Keratinocyte (primary cell): ENCODE data around the gene HINT2.

ENCODE experiments used
- CTCF ChIP-seq, 3 experiments: IDR thresholded peaks in 1 of 3; conservative IDR thresholded peaks in 1 of 3; optimal IDR thresholded peaks in 1 of 3; 2 replicates in 2 of 3; 3 replicates in 1 of 3; pipeline versions ENCODE3 to v1.5.1; 2011; ENCODE audit warnings: low read length in 3 of 3, mild to moderate bottlenecking in 3 of 3, moderate library complexity in 2 of 3, control low read depth in 1 of 3, inconsistent platforms in 1 of 3; ENCODE audit not compliant: insufficient read depth in 2 of 3; ENCODE audit errors: extremely low read depth in 1 of 3
- EZH2 ChIP-seq: IDR thresholded peaks from one replicate; pipeline ENCODE4 v1.6.1; 2012; ENCODE audit warnings: inconsistent platforms, mild to moderate bottlenecking, low read length, moderate library complexity

- TF ChIP-seq CTCF (optimal IDR thresholded peaks at IDR 0.05 in 1 of 3, IDR thresholded peaks at IDR 0.05 in 1 of 3, conservative IDR thresholded peaks at IDR 0.05 in 1 of 3; ENCODE audit: extremely low read depth in 1 of 3, insufficient read depth in 2 of 3, low read length in 3 of 3), result no peak
- TF ChIP-seq EZH2, result no peak
Observed at GRCh38 chr9:35778496-35778895, 36.3 kb downstream of the HINT2 start.
